ENCODE data around the gene FGFR2.

Gene FGFR2

GRCh38 chr10:121511460-121511859 lies 86.8 kb downstream of the FGFR2 start:
- H3K9me3 ChIP-seq (ENCODE audit: insufficient read depth, low read length): no peaks in the 10 kb centered on the region
- H3K4me1 ChIP-seq (ENCODE audit: low read length): no peaks in the 10 kb centered on the region
- H3K4me3 ChIP-seq (ENCODE audit: low read length): no peak overlapping the region
- H3K27me3 ChIP-seq (ENCODE audit: low read depth, low read length): no peaks in the 10 kb centered on the region
- no peaks in the 10 kb centered on the region for H3K36me3 ChIP-seq (replicated peaks; ENCODE audit: low read depth, low read length)
- no peak overlapping the region for H2AFZ ChIP-seq (ENCODE audit: low read depth, low read length)
- TF ChIP-seq EZH2phosphoT487 (IDR thresholded peaks at IDR 0.05; ENCODE audit: low read depth) (no peak), CTCF (IDR thresholded peaks at IDR 0.05; ENCODE audit: low read depth, low read length) (no peak)
- no peak overlapping the region for H3K4me2 ChIP-seq (ENCODE audit: low read length)
- no peak overlapping the region for H3K9ac ChIP-seq (ENCODE audit: low read length)
- no peaks in the 10 kb centered on the region for H3K79me2 ChIP-seq (ENCODE audit: low read length)
- H4K20me1 ChIP-seq (ENCODE audit: insufficient read depth, low read length): no peaks in the 10 kb centered on the region
- H3K27ac ChIP-seq (ENCODE audit: low read length): no peak overlapping the region

- Histone ChIP-seq H3K9ac (ENCODE audit: low read length) (no peak overlapping the region), H3K4me2 (ENCODE audit: low read length) (no peak overlapping the region), H3K4me3 (ENCODE audit: low read length) (no peak overlapping the region), H3K36me3 (replicated peaks; ENCODE audit: low read depth, low read length) (no peaks in the 10 kb centered on the region), H3K79me2 (ENCODE audit: low read length) (no peaks in the 10 kb centered on the region), H2AFZ (ENCODE audit: low read depth, low read length) (no peak overlapping the region), H3K27me3 (ENCODE audit: low read depth, low read length) (no peaks in the 10 kb centered on the region), H3K27ac (ENCODE audit: low read length) (no peak overlapping the region), H3K9me3 (ENCODE audit: insufficient read depth, low read length) (no peaks in the 10 kb centered on the region), H3K4me1 (ENCODE audit: low read length) (no peaks in the 10 kb centered on the region), H4K20me1 (ENCODE audit: insufficient read depth, low read length) (no peaks in the 10 kb centered on the region)
- no peak for TF ChIP-seq CTCF (IDR thresholded peaks at IDR 0.05; ENCODE audit: low read depth, low read length)
- no peak for TF ChIP-seq EZH2phosphoT487 (IDR thresholded peaks at IDR 0.05; ENCODE audit: low read depth)
Observed at GRCh38 chr10:121510201-121510771, 88.0 kb downstream of the FGFR2 start.

GRCh38 chr10:121509796-121510195 lies 88.4 kb downstream of the FGFR2 start:
- Histone ChIP-seq H3K36me3 (replicated peaks; ENCODE audit: low read depth, low read length) (no peaks in the 10 kb centered on the region), H3K27me3 (ENCODE audit: low read depth, low read length) (no peaks in the 10 kb centered on the region), H3K4me3 (ENCODE audit: low read length) (no peak overlapping the region), H3K79me2 (ENCODE audit: low read length) (no peaks in the 10 kb centered on the region), H3K9me3 (ENCODE audit: insufficient read depth, low read length) (no peaks in the 10 kb centered on the region), H4K20me1 (ENCODE audit: insufficient read depth, low read length) (no peaks in the 10 kb centered on the region), H3K27ac (ENCODE audit: low read length) (no peak overlapping the region), H3K9ac (ENCODE audit: low read length) (no peak overlapping the region), H3K4me2 (ENCODE audit: low read length) (no peak overlapping the region), H2AFZ (ENCODE audit: low read depth, low read length) (no peak overlapping the region), H3K4me1 (ENCODE audit: low read length) (no peaks in the 10 kb centered on the region)
- TF ChIP-seq CTCF (IDR thresholded peaks at IDR 0.05; ENCODE audit: low read depth, low read length) (no peak), EZH2phosphoT487 (IDR thresholded peaks at IDR 0.05; ENCODE audit: low read depth) (no peak)

GRCh38 chr10:121509112-121509511 lies 89.1 kb downstream of the FGFR2 start:
- Histone ChIP-seq H3K27ac (ENCODE audit: low read length) (no peak overlapping the region), H3K4me1 (ENCODE audit: low read length) (no peaks in the 10 kb centered on the region), H3K79me2 (ENCODE audit: low read length) (no peaks in the 10 kb centered on the region), H3K4me3 (ENCODE audit: low read length) (no peak overlapping the region), H3K36me3 (replicated peaks; ENCODE audit: low read depth, low read length) (no peaks in the 10 kb centered on the region), H4K20me1 (ENCODE audit: insufficient read depth, low read length) (no peaks in the 10 kb centered on the region), H3K27me3 (ENCODE audit: low read depth, low read length) (no peaks in the 10 kb centered on the region), H3K4me2 (ENCODE audit: low read length) (no peak overlapping the region), H3K9ac (ENCODE audit: low read length) (no peak overlapping the region), H2AFZ (ENCODE audit: low read depth, low read length) (no peak overlapping the region), H3K9me3 (ENCODE audit: insufficient read depth, low read length) (no peaks in the 10 kb centered on the region)
- no peak for TF ChIP-seq CTCF (IDR thresholded peaks at IDR 0.05; ENCODE audit: low read depth, low read length)
- no peak for TF ChIP-seq EZH2phosphoT487 (IDR thresholded peaks at IDR 0.05; ENCODE audit: low read depth)

Data from OCI-LY3 (cell line).